Chondrocyte (in vitro differentiated cells): ENCODE data around the gene GLI2. TPM values are rescaled to one million over a fixed set of nuclear protein-coding genes. Genes with fewer than 3 reads are reported as not detected.

Experiments used
- DNase-seq: peaks from one replicate; pipeline ENCODE4 v3.0.0; 2021; ENCODE audit warnings: mixed read lengths, low spot score
- H3K27ac Mint-ChIP-seq: one replicate; pipeline ENCODE4 v1.8.0; 2021; ENCODE audit warnings: mild to moderate bottlenecking, moderate library complexity, mixed read lengths; ENCODE audit not compliant: unreplicated experiment
- H3K27me3 Mint-ChIP-seq: 2 replicates; pipeline ENCODE4 v1.8.0; 2021; ENCODE audit warnings: low read depth, mixed read lengths
- H3K36me3 Mint-ChIP-seq: 2 replicates; pipeline ENCODE4 v1.8.0; 2021; ENCODE audit warnings: low read depth, mixed read lengths
- H3K4me1 Mint-ChIP-seq: 2 replicates; pipeline ENCODE4 v1.8.0; 2021; ENCODE audit warnings: low read depth, mild to moderate bottlenecking, mixed read lengths
- H3K4me3 Mint-ChIP-seq: one replicate; pipeline ENCODE4 v1.8.0; 2021; ENCODE audit warnings: mild to moderate bottlenecking, moderate library complexity, mixed read lengths; ENCODE audit not compliant: unreplicated experiment
- H3K9me3 Mint-ChIP-seq: 2 replicates; pipeline ENCODE4 v1.8.0; 2021; ENCODE audit warnings: low read depth, mixed read lengths
- CTCF ChIP-seq: fragments of 200-600 bp; sonication (generic); IDR thresholded peaks from 2 replicates; pipeline ENCODE4 v1.5.0; 2021; ENCODE audit warnings: antibody characterized with exemption, mild to moderate bottlenecking, moderate library complexity
- total RNA-seq: library from RNA; stranded (reverse); gene quantifications from 3 replicates; pipeline ENCODE4 v1.2.1, GENCODE V29; 2021

The GLI2 gene
- total RNA-seq, 1 donor from 2014 or later: 36.0 TPM

- Mint-ChIP-seq H3K36me3 (peaks cover 2% of the 10 kb centered on the region), H3K4me3 (no peak overlapping the region), H3K27ac (no peak overlapping the region), H3K27me3 (no peaks in the 10 kb centered on the region), H3K4me1 (peaks cover 30% of the 10 kb centered on the region), H3K9me3 (no peaks in the 10 kb centered on the region)
- DNase-seq: no peak
- no peak for TF ChIP-seq CTCF
Observed at GRCh38 chr2:120732506-120733237, 3.0 kb upstream of the GLI2 start.

GRCh38 chr2:120733238-120733932, 2.3 kb upstream of the GLI2 start:
- Mint-ChIP-seq H3K4me3 (no peak overlapping the region), H3K4me1 (peaks cover 37% of the 10 kb centered on the region), H3K36me3 (peaks cover 2% of the 10 kb centered on the region), H3K27me3 (no peaks in the 10 kb centered on the region), H3K9me3 (no peaks in the 10 kb centered on the region), H3K27ac (no peak overlapping the region)
- no peak for DNase-seq
- TF ChIP-seq CTCF: no peak

- H3K9me3 Mint-ChIP-seq: no peaks in the 10 kb centered on the region
- DNase-seq: no peak
- TF ChIP-seq CTCF: no peak
- peaks cover 42% of the 10 kb centered on the region for H3K4me1 Mint-ChIP-seq
- H3K27me3 Mint-ChIP-seq: no peaks in the 10 kb centered on the region
- no peak overlapping the region for H3K27ac Mint-ChIP-seq
- peaks cover 2% of the 10 kb centered on the region for H3K36me3 Mint-ChIP-seq
- H3K4me3 Mint-ChIP-seq: peak overlapping the region; percentile 58
Observed at GRCh38 chr2:120734930-120735651, 577 bp upstream of the GLI2 start.

GRCh38 chr2:120736202-120736623, 545 bp downstream of the GLI2 start:
- peaks cover 53% of the 10 kb centered on the region for H3K4me1 Mint-ChIP-seq
- DNase-seq: no peak

More at GRCh38 chr2:120736202-120736623, 545 bp downstream of the GLI2 start:
- H3K27me3 Mint-ChIP-seq: no peaks in the 10 kb centered on the region
- no peaks in the 10 kb centered on the region for H3K9me3 Mint-ChIP-seq
- peaks cover 2% of the 10 kb centered on the region for H3K36me3 Mint-ChIP-seq
- peak overlapping the region; percentile 91 for H3K4me3 Mint-ChIP-seq
- TF ChIP-seq CTCF: no peak
- H3K27ac Mint-ChIP-seq: peak overlapping the region; percentile 84
